SHP77 (cell line): ENCODE measurements around the gene KITLG.
"Not testable (repeated sequence)": the region's sequence is repeated elsewhere in the genome, so short reads cannot be mapped to it uniquely, and the experiment has no call there.

Experiments used
- DNase-seq, 2 experiments: peaks; one replicate each; lab custom pipeline; 2025; lab: John Stamatoyannopoulos, UW

KITLG gene

DNA sequence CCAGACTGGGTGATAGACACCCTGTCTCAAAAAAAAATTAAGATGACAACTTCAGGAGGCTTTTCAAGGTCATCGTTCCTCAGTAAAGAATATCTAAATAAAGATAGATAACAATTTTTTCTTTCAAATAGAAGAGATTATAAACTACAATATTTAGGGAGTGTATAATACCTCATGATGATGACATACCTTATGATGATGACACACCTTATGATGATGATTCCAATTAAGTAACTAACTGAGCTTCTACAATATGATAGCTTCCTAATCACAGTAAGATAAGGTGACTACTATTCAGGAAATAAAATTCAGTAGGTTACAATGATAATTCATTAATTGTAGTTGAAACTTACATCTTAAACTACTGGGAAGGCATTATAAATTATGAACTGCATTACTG is 40.4 kb downstream of the KITLG start:
- no peak for DNase-seq

DNA sequence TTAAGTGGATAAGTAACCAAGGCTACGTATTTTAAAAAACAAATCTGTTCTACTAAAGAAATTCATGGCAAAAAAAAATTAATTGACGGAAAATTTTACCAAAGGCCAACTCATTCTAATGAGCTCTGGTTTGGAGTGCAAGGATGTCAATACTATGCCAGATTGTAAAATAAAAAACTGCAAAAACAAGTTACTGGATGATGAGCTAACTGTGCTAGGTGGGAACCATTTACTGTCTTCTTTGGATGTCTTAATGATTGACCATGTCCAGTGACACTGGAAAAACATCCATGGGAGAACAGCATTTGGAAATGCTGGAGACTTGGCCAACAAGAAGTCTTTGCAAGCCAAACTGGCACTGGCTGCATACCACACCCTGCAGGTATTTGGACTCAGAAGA is 41.6 kb downstream of the KITLG start:
- DNase-seq, result no peak

DNA sequence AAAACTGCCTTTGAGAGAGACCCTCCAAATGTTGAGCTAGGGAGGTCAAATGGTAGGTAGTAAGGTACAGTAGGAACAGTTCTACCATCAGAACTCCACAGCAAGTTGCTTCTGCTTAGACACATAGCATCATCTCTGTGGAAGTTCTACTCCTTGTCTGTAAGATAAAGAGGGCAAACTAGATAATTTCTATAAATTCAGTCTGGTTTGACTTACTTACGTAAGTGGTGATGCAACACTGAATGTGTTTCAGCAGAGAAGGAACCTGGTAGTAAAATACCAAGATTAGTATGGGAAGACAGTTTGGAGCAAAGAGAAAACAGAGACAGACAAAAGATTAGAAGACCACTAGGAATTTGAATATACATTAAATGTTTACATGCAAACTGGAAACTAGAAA is 42.0 kb downstream of the KITLG start:
- no peak for DNase-seq

DNA sequence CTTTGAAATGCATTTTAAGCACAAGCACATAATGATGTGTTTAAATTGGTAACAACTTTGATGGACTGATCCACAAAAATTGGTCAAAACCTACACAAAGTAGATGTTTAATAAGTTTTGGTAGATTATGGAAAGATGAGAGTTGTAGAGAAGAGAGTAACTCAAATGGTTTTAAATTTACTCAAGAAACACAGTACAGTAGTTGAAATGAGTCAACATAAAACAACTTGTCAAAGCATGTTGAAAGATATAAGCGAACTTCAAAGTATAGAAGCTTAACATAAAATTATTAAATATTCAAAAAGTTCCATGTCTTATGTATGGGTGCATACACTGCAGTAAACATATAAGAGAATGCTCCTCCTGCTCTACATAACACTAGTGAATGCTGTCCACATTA is 49.4 kb downstream of the KITLG start:
- DNase-seq, result no peak

DNA sequence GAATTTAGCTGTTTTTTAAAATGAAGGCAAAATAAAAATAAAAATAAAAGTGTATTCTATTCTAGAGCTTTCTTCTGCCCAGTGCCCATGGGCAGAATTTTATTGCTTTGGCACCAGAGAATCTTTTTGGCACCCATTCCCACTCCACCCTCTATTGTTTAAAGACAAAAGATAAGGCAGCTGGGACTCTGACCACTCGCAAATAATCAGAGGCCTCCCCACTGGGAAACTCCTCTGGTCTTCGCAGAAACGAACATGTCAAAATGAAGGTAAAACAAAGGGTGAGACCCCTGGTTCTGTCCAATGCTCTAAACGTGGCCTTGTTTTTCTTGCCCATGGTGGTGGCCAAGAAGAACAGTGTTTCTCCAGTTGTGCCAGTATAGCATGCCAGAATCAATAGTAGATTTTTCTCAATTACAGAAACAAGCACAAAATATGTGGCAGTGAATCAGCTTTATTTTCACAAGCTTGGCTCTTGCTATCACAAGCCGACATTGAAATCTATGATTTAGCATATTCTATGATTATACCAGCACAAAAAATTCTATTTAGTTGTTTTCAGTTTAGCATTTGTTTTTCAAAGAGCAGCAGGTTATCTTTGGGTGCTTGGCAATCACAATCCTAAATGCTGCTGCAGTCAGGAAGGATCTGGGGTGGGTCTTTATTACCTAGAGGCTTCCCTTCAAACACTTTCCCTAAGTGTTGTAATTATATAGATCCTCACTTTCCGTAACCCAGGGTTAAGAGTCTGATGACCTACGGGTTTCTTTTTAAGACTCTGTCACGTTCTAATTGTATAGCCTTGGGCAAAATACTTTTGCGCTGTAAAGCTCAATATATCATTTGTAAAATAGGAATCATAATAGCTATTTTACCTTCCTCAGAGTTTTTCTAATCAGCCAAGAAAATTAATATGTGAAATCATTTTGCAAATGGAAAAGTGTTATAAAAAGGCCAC is 50.5 kb downstream of the KITLG start:
- DNase-seq, result no peak

DNA sequence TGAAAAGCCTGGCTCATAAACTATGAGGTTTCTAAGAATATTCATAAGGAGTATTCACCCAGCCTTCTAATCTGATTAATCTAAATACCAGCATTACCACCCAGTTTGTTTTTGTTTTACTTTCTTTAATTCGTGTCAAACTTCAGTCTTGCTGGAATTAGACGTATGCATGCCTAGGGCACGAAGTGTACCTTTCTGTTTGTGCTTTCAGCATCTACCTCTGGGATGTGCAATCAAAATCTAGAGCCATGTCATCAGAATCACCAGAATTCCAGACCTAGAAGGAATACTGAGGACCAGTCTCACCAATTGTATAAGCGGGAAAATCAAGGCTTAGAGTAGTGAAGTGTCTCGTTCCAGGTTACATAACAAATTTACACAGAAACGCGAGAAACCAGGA is 57.3 kb downstream of the KITLG start:
- DNase-seq, result no peak

DNA sequence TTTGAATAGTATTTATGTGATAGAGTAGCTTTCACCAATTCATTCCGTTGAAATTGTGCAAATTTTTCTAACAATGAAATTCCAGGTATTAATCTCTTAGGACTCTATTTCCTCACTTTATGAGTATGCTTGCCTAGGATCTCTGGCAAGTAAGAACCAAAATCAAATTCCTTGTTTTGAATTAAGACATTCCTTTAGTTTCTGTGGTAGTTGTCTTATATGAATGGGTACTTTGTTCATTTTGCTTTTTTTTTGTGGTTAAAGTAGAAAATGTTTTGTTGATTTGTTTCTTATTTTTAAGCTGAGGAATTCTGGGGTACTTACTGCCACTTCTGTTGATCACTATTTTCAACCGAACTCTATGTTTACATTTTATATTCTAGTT is 59.8 kb downstream of the KITLG start:
- no peak for DNase-seq

DNA sequence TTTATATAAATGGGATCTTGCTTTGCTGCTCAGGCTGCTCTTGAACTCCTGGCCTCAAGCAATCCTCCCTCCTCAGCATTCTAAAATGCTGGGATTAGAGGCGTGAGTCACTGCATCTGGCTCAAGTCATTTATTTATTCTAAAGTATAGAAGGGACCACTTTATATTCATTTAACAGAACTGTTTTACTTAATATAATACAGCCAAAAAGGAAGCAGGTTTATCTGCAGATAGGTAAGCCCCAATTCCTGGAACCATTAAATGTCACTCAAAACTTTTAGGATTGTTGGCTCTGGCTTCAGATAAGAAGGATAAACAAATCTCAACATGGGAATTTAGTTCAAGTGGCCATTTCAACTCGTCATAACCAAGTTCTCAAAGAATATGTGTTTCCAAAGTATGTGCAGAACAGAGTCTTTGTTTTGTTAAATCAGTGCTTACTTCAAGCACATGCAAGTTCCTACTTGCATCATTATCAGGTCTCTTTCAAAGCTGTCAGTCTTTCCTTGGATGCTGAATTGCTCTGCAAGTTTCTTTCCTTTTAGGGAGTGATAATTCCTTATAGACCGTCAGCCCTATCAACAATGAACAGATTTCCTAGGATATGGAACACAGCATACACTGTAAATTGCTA is 60.4 kb downstream of the KITLG start:
- no peak for DNase-seq

DNA sequence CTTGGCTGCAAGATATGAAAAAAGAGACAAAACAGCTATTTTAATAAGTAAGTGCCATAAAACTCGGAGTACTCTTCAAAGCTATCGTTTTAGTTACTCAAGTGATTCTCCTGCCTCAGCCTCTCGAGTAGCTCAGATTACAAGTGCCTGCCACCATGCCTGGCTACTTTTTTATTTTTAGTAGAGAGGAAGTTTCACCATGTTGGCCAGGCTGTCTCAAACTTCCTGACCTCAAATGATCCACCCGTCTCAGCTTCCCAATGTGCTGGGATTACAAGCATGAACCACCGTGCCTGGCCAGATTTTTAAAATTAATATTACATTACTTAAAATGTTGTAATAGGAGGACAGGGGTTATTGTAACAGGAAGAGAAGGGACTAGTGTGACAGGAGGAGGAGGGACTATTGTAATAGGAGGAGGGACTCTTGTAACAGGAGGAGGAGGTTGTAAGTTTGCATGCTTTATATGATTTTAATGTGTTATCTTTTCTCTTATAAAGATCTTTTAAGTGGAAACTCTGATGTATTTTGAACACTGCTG is 61.3 kb downstream of the KITLG start:
- DNase-seq, result no peak

DNA sequence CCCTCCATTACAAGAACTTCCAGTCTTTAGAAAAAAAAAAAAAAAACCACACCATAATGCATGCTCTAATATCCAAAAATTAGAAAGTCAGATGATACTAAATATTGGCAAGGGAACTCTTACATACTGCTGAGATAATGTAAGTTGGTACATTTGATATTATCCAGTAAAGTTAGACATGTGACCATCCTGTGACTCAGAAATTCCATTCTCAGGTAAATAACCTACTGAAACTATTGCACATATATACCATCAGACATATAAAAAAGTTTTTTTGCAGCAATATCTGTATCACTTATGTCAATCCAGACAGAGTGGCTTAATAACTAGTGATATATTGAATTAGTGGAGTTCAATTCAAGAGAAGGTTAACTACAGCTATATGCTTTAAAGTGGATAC is 63.5 kb downstream of the KITLG start:
- DNase-seq, result no peak

DNA sequence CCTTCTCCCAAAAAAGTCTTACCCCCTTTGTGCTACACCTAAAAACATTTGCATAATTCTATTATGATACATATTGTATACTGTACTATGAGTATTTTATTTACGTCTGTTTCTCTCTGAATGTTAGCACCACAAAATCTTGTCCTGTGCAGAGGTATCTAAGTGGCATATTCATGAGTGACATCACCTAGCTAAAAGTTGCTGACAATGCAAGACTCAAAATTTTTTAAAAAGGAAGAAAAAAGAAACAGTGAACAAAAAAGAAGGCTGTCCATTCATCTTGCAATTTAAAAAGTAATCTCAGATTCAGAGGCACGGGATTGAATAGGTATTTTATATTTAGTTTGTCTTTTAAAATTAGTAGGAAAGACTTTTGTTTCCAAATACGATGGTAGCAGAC is 69.4 kb downstream of the KITLG start:
- no peak for DNase-seq

DNA sequence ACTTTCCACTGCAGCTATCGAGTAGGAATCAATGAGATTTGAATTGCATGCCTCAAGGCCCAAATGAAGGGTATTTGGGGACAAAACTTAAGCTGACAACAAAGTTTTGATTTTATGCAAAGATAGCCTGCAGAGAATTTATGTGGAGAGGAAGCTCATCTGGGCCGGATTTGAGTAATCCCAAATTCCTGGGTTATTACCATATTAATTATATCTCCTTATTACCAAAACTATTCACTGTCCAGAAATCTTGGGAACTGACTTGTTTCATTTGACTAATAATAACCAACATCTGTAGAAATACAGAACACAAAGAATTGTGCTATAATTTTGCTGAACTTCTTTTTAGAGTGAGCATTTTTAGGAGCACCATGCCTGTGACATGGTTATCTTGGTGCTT is 70.4 kb downstream of the KITLG start:
- DNase-seq, result no peak

DNA sequence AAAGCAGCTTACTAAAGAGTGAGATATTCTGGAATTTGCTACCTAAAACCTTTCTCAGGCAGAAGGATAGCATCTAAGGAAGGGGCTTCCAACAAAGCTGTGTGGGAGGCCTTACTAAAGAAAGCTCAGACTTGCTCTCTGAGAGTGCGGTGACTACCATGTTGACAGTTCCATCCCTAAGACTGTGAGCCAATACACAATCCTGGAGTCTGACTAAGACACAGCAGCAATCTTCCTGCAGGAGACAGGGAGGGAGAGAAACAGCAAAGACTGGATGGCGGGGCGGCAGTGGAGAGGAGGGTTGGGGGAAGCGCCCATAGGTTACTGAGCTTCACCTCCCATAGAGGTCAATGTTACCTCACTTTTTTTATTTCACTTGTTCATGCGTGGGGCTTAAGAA is 70.9 kb downstream of the KITLG start:
- DNase-seq, result no peak

DNA sequence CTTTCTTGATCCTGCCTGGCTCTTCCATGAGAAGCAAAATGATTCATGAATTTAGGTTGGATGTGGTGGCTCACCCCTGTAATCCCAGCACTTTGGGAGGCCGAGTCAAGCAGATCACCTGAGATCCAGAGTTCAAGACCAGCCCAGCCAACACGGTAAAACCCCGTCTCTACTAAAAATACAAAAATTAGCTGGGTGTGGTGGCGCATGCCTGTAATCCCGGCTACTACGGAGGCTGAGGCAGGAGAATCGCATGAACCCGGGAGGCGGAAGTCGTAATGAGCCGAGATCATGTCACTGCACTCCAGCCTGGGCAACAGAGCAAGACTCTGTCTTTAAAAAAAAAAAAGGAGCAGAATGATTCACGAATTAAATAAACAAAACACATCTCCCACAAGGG is 72.4 kb downstream of the KITLG start:
- not testable (repeated sequence) for DNase-seq

DNA sequence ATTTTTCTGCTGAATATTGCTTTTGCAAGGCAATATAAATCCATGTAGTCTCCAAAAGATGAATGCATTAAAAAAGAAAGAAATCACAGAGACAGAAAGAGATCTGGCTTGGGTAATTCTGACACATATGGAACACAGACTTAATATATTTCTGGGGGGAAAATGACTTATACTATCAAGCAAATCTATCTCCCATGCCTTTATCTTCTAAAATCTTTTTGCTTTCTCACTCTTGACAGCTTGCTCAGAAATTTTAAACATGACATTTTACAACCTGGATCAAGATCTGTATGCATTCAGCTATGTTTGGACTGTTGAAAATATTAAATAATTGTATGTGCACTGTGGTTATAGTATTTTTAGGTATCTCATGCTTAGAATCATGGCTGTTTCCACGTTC is 73.0 kb downstream of the KITLG start:
- DNase-seq, result no peak

DNA sequence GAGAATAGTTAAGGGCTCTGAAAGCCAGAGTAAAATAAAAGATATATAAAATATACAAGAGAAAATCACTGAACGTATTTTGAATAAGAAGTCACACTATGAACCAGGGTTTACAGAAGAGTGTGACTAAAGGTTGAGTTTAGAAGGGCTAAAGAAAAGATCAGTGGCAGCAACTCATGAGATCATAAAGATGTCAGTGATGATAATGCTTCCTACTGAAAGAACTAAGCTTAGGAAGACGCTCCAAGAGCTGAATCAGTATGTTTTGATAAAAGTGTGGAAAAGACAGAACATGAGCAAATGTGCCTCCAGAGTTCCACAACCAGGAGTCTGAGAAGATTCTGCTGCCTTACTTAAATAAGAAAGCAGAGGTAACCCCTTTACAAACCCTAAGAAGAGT is 74.6 kb downstream of the KITLG start:
- DNase-seq, result no peak

DNA sequence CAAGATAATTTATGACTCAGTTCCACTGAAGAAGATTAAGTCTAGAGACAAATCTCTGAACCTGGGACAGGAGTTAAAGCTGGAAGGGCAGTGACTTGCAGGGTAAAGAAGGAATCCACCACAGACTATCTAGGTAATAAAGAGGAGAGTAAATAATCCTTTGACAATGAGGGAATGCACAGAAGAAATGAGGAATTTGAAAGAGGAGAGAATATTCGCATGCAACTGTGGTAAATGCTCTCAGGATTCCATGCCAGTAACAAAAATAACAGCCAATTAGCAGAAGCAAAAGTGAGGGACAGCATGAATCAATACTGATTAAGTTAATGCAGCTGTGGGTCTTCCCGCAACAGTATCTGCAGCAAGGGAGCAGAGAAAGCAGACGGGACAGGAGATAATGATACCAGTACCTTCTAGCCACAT is 77.0 kb downstream of the KITLG start:
- DNase-seq, result no peak

DNA sequence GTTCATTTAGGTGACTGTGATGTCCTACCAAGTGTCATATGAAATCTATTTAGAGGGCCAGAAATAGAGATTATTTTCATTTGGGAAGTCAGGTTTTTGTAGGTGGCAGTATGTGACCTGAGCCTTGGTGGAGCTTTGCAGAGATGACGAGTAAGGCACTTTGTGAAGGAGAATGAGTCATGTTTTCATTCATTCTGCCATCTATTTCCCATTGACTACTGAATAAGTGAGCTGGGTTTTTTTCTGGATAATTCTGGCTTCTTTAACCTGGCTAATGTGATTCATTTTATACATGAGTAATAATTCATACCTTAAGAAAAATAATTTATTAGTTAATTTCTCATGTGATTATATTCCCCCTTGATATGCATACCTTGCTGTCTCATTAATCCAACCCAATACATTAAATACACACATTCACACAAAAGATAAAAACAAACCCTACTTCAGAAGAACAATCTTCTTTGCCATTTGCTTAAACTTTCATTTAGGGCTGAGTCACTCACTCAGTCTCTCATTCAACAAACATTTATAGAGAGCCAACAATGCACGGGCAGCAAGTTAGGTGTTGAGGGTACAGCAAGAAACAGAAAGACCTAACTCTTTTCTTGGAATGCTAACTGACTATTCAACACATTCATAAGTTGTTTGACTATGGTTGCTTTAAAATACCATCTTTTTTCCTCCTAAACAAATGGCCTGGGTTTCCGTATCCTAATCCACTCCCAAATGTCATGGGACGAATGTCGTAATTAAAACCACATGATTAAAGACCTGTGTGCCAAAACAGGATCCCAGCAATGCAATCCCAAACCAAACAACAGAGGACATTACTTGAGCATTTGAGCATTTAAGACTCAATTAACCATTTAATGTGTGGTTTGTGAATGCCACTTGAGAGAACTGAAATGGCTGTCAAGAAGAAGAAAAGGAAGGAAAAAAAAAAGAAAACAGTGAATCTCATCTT is 78.0 kb downstream of the KITLG start:
- no peak for DNase-seq

DNA sequence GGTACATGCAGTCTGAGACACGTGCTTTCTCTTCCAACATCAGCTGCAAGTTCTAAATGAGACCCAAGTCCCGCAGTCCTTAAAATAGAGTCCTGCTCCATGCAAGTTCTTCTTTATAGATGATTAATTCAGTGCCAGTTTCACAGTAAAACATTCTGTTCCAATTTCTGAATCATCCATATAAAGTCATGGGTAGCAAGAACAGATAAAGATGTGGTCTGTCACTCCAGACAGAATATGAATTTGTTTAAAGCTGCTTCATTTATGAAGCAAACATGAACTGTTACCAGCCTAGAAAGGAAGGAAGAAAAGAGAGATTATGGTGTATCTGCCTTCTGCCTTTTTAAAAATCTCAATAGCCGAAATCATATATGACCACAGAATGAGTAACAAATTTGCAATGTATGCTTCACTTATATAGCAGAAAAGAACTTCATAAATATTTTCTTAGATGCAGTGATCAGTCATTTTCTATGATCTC is 83.3 kb downstream of the KITLG start:
- no peak for DNase-seq

DNA sequence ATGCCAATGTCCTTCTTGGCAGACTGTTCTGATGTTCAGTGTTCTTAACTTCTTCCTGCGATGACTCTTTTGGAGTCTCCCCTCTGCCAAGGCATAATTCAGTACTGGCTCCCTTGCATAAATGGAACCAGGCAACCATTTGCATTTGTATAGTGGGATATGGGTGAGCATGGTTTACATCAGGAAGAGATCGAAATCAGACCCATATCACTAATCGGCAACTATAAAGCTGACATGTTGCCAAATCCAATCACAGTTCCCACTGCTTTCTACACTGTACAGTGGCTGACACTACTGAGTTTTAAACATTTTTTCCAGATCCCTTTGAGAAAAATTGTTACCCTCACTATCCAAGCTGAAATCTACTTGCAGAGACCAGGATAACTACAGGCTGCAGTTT is 83.8 kb downstream of the KITLG start:
- no peak for DNase-seq

DNA sequence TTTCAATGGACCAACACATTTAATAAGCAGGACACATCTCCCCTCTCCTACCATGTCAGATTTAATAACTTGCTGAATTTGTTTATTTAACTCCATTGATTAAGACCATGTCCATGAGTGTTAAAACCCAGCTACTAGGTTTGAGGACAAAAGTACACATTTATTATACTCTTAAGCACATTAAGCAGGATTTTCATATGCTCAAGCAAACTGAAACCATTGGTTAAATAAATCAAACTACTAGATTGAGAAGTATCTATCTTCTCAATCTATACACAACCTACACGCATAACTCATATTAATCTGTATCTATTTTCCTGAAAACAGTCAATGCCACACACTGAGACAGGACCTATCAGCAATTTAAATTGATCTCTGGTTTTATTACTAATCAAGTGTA is 85.2 kb downstream of the KITLG start:
- no peak for DNase-seq

DNA sequence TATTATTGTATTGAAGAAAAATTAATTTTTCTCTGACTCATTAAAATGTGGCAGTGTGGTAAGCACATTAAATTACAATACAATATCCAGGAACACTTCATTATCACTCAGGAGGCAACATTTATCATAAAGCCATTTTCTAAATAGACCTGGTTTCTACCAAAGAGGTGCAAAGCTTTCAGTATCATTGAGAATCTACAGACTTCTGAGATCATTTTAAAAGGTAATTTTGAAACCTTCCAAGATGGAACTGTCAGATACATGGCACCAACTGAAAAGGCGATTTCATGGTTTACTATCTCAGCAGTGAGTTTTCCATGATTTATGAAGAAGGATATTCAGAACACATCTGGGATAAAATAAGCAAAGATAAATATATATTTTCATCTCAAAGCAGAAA is 85.8 kb downstream of the KITLG start:
- DNase-seq, result no peak
